ENCODE data around the gene C10orf120. TPM values are rescaled to one million over a fixed set of nuclear protein-coding genes. Genes with fewer than 3 reads are reported as not detected.
A peak's percentile ranks its signal among the peaks of the same experiment; 100 is the strongest.

Gene C10orf120
- total RNA-seq: not detected

DNA sequence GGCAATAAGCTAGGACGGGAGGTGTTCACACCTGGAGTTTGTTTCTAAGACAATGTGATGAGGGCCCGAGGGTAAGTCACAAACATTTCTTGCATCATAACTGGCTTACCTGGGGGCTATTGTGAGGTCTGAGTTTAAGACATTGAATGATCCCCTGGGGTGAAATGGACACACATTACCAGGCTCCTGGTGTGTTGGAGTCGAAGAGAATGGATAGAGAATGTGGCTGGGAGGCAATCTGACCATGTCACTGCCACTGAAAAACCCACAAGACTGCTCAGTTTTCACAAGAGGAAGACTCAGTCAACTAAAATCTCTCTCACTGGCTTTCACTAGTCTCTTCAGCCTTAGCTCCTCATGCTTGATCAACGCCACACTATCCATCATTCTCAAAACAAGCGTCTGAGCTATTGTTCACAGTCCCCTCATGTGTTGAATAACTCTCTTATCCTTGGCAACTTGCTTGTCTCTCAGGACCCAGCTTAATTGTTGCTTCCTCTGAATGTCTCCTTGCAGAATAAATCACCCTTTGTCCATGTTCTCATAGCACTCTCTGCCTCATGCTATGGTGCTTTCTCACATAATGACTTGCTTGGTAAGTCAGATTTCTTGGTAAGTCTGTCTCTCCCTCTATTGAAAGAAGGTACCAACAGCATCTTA is at the start of gene C10orf120:
Gene C10orf120, minus strand, starts transcription at position 51 of the 660 bp plus-strand sequence. CDS start 56 bp downstream, outside the sequence.
- intact Hi-C loops (cut with DNase I): loop anchor here (5.0 to 10.0 kb wide), 2 partner anchors 135 to 423 kb away; partner anchors contain the start of gene DMBT1
- no peaks in the 10 kb centered on the region for H3K36me3 ChIP-seq
- no peaks in the 10 kb centered on the region for H3K4me1 ChIP-seq
- no peak within 1 kb of the TSS for H3K27ac ChIP-seq (replicated peaks in 1 of 4)
- TF ChIP-seq, protein P1, sequence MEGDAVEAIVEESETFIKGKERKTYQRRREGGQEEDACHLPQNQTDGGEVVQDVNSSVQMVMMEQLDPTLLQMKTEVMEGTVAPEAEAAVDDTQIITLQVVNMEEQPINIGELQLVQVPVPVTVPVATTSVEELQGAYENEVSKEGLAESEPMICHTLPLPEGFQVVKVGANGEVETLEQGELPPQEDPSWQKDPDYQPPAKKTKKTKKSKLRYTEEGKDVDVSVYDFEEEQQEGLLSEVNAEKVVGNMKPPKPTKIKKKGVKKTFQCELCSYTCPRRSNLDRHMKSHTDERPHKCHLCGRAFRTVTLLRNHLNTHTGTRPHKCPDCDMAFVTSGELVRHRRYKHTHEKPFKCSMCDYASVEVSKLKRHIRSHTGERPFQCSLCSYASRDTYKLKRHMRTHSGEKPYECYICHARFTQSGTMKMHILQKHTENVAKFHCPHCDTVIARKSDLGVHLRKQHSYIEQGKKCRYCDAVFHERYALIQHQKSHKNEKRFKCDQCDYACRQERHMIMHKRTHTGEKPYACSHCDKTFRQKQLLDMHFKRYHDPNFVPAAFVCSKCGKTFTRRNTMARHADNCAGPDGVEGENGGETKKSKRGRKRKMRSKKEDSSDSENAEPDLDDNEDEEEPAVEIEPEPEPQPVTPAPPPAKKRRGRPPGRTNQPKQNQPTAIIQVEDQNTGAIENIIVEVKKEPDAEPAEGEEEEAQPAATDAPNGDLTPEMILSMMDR (IDR thresholded peaks at IDR 0.05): no peak
- TF ChIP-seq POLR2AphosphoS5 (IDR thresholded peaks at IDR 0.05): no peak
- no peak for TF ChIP-seq POLR2A (IDR thresholded peaks at IDR 0.05; ENCODE audit: low read depth)
- TF ChIP-seq EP300 (IDR thresholded peaks at IDR 0.05): no peak
- H3K27me3 ChIP-seq: peaks cover 0 to 6% (median 0%) of the 10 kb centered on the region in 4 donors
- no peak for DNase-seq (ENCODE audit: extremely low spot score)
- no peak within 1 kb of the TSS for H3K4me3 ChIP-seq
- no peaks in the 10 kb centered on the region for H3K9me3 ChIP-seq
- WGBS: 73% methylated on average over 5 of the region's 5 CpGs

- Histone ChIP-seq H3K4me1 (no peaks in the 10 kb centered on the region), H3K27me3 (peaks cover 0 to 24% (median 0%) of the 10 kb centered on the region in 4 donors), H3K27ac (replicated peaks in 1 of 4) (no peak overlapping the region), H3K9me3 (no peaks in the 10 kb centered on the region), H3K36me3 (no peaks in the 10 kb centered on the region), H3K4me3 (no peak overlapping the region)
- no peak for TF ChIP-seq POLR2AphosphoS5 (IDR thresholded peaks at IDR 0.05)
- TF ChIP-seq EP300 (IDR thresholded peaks at IDR 0.05): no peak
- TF ChIP-seq, protein P1 (IDR thresholded peaks at IDR 0.05): no peak
- TF ChIP-seq POLR2A (IDR thresholded peaks at IDR 0.05; ENCODE audit: low read depth): no peak
- peak; percentile 82 for DNase-seq (ENCODE audit: extremely low spot score)
- intact Hi-C loops (cut with DNase I): no loop called here
- 85% methylated on average over 2 of the region's 2 CpGs for WGBS
These were observed 48.9 kb upstream of the C10orf120 start for GRCh38 chr10:122748496-122748895.

DNA sequence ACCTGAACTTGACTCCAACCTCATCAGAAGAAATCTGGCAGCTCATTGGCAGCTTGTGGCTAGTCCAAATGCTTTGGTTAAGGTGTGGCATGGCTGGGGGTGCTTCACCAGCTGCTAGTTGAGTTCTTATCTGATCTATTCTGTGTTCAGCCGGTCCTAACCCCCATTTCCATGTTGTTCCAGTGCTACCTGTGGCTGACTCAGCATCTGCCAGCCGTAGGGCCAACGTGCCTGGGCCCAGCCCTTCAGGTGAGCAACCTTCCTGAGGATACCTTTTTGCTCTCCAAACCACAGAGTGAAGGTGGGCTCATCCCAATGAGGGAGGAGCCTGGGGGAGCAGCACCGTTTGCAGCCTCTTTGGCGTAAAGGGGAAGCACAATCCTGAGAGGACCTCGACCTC is 46.8 kb upstream of the C10orf120 start:
- Histone ChIP-seq H3K36me3 (no peaks in the 10 kb centered on the region), H3K9me3 (no peaks in the 10 kb centered on the region), H3K27ac (replicated peaks in 1 of 4) (no peak overlapping the region), H3K4me3 (no peak overlapping the region), H3K27me3 (peaks cover 0 to 18% (median 0%) of the 10 kb centered on the region in 4 donors), H3K4me1 (no peaks in the 10 kb centered on the region)
- TF ChIP-seq EP300 (IDR thresholded peaks at IDR 0.05) (no peak), POLR2AphosphoS5 (IDR thresholded peaks at IDR 0.05) (no peak), POLR2A (IDR thresholded peaks at IDR 0.05; ENCODE audit: low read depth) (no peak)
- TF ChIP-seq, protein P1 (IDR thresholded peaks at IDR 0.05): no peak
- DNase-seq (ENCODE audit: extremely low spot score): peak; percentile 89
- 61% methylated on average over 6 of the region's 6 CpGs for WGBS
- intact Hi-C loops (cut with DNase I): no loop called here

DNA sequence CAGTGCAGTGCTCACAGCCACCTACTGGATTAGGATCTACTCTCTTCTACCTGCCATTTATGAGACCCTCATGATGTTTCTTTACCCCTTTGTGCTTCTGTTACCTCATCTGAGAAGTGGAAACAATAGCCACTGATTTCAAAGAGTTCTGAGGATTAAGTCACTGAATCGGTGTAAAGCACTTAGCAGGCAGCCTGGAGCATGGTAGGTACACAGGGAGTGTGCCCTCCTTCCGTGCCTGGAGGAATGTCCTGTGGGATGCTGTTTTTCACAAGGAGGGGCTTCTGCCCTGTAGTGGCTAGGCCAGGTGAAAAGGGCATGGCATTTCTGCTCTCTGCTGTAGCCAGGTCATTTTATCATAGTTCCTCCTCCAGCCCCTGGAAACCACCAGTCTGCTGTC is 44.6 kb upstream of the C10orf120 start:
- TF ChIP-seq EP300 (IDR thresholded peaks at IDR 0.05) (no peak), POLR2A (IDR thresholded peaks at IDR 0.05; ENCODE audit: low read depth) (no peak), POLR2AphosphoS5 (IDR thresholded peaks at IDR 0.05) (no peak)
- TF ChIP-seq, protein P1 (IDR thresholded peaks at IDR 0.05): no peak
- Histone ChIP-seq H3K36me3 (no peaks in the 10 kb centered on the region), H3K27me3 (peaks cover 0 to 11% (median 0%) of the 10 kb centered on the region in 4 donors), H3K4me1 (no peaks in the 10 kb centered on the region), H3K4me3 (no peak overlapping the region), H3K27ac (replicated peaks in 1 of 4) (no peak overlapping the region), H3K9me3 (no peaks in the 10 kb centered on the region)
- DNase-seq (ENCODE audit: extremely low spot score): peak; percentile 53
- intact Hi-C loops (cut with DNase I): no loop called here
- 89% methylated on average over 2 of the region's 2 CpGs for WGBS

All from esophagus muscularis mucosa (tissue), 4 donors.